Astrocyte (in vitro differentiated cells and primary cell): Measurements from ENCODE around the gene MACC1. TPM values are rescaled to one million over a fixed set of nuclear protein-coding genes. Genes with fewer than 3 reads are reported as not detected.

Experiments
- DNase-seq: peaks from one replicate; pipeline ENCODE4 v3.0.0-alpha.2; 2010; ENCODE audit warnings: low read depth
- FAIRE-seq: peaks from 2 replicates; lab custom pipeline; 2011; peaks lifted over from hg19 to GRCh38; lab: Jason Lieb, UNC
- H2AFZ ChIP-seq: 2 replicates; pipeline ENCODE4 v1.6.0; 2012; ENCODE audit warnings: low read depth, low read length, inconsistent platforms
- H3K27ac ChIP-seq: 2 replicates; pipeline ENCODE4 v1.5.1; 2011; ENCODE audit warnings: low read depth, low read length, inconsistent platforms
- H3K27me3 ChIP-seq: 2 replicates; pipeline ENCODE4 v1.6.0; 2011; ENCODE audit warnings: low read length, inconsistent platforms; ENCODE audit not compliant: insufficient read depth
- H3K36me3 ChIP-seq: 2 replicates; pipeline ENCODE4 v1.5.1; 2011; ENCODE audit warnings: low read length, inconsistent platforms; ENCODE audit not compliant: insufficient read depth
- H3K4me1 ChIP-seq: 2 replicates; pipeline ENCODE4 v1.5.1; 2011; ENCODE audit warnings: low read length, inconsistent platforms; ENCODE audit not compliant: insufficient read depth
- H3K4me2 ChIP-seq: 2 replicates; pipeline ENCODE4 v1.6.0; 2012; ENCODE audit warnings: low read length, inconsistent platforms
- H3K4me3 ChIP-seq: 2 replicates; pipeline ENCODE4 v1.5.1; 2011; ENCODE audit warnings: low read depth, mild to moderate bottlenecking, low read length, inconsistent platforms; ENCODE audit not compliant: insufficient read depth
- H3K79me2 ChIP-seq: 2 replicates; pipeline ENCODE4 v1.6.0; 2012; ENCODE audit warnings: mild to moderate bottlenecking, low read length, inconsistent platforms; ENCODE audit not compliant: insufficient read depth
- H3K9ac ChIP-seq: 2 replicates; pipeline ENCODE4 v1.6.0; 2012; ENCODE audit warnings: mild to moderate bottlenecking, low read length, inconsistent platforms
- H3K9me3 ChIP-seq: 2 replicates; pipeline ENCODE4 v1.5.1; 2012; ENCODE audit warnings: low read depth, mild to moderate bottlenecking, low read length, inconsistent platforms; ENCODE audit not compliant: insufficient read depth
- H4K20me1 ChIP-seq: 2 replicates; pipeline ENCODE4 v1.6.0; 2012; ENCODE audit warnings: low read length, inconsistent platforms; ENCODE audit not compliant: insufficient read depth
- H3K27ac Mint-ChIP-seq: one replicate; pipeline ENCODE4 v1.8.0; 2021; ENCODE audit warnings: mild to moderate bottlenecking, mixed read lengths; ENCODE audit not compliant: unreplicated experiment
- H3K27me3 Mint-ChIP-seq: one replicate; pipeline ENCODE4 v1.8.0; 2021; ENCODE audit warnings: low read depth, mixed read lengths; ENCODE audit not compliant: unreplicated experiment
- H3K36me3 Mint-ChIP-seq: one replicate; pipeline ENCODE4 v1.8.0; 2021; ENCODE audit warnings: low read depth, mixed read lengths; ENCODE audit not compliant: unreplicated experiment
- H3K4me1 Mint-ChIP-seq: one replicate; pipeline ENCODE4 v1.8.0; 2021; ENCODE audit warnings: low read depth, mixed read lengths; ENCODE audit not compliant: unreplicated experiment
- H3K4me3 Mint-ChIP-seq: one replicate; pipeline ENCODE4 v1.8.0; 2021; ENCODE audit warnings: mild to moderate bottlenecking, moderate library complexity, mixed read lengths; ENCODE audit not compliant: unreplicated experiment
- H3K9me3 Mint-ChIP-seq: one replicate; pipeline ENCODE4 v1.8.0; 2021; ENCODE audit warnings: mild to moderate bottlenecking, mixed read lengths; ENCODE audit not compliant: unreplicated experiment
- CTCF ChIP-seq: IDR thresholded peaks from 2 replicates; pipeline ENCODE4 v1.5.1; 2011; ENCODE audit warnings: low read depth, mild to moderate bottlenecking, inconsistent platforms, low read length, moderate library complexity; ENCODE audit not compliant: insufficient read depth
- EZH2 ChIP-seq: IDR thresholded peaks from 2 replicates; pipeline ENCODE4 v1.6.1; 2012; ENCODE audit warnings: mild to moderate bottlenecking, low read length, inconsistent platforms; ENCODE audit not compliant: insufficient read depth
- total RNA-seq: library from RNA; stranded (reverse); gene quantifications from 2 replicates; pipeline ENCODE4 v1.2.1, GENCODE V29; 2021

Gene MACC1
- total RNA-seq, 1 donor from 2014 or later, result 2.0 TPM

GRCh38 chr7:20113427-20114027 is 103.7 kb downstream of the MACC1 start:
- H3K27ac ChIP-seq, result no peak overlapping the region
- H3K9ac ChIP-seq, result no peak overlapping the region
- no peak overlapping the region for H2AFZ ChIP-seq
- no peaks in the 10 kb centered on the region for H3K79me2 ChIP-seq
- TF ChIP-seq CTCF (no peak), EZH2 (no peak)
- peaks cover 2% of the 10 kb centered on the region for H3K27me3 Mint-ChIP-seq
- no peak overlapping the region for H3K27ac Mint-ChIP-seq
- H3K4me1 ChIP-seq, result no peaks in the 10 kb centered on the region
- no peak for DNase-seq
- H3K9me3 ChIP-seq, result no peaks in the 10 kb centered on the region
- H3K27me3 ChIP-seq, result no peaks in the 10 kb centered on the region
- no peak overlapping the region for H3K4me2 ChIP-seq
- H3K4me3 Mint-ChIP-seq, result no peak overlapping the region
- no peaks in the 10 kb centered on the region for H4K20me1 ChIP-seq
- FAIRE-seq, result no peak
- H3K4me3 ChIP-seq, result no peak overlapping the region
- H3K9me3 Mint-ChIP-seq, result no peaks in the 10 kb centered on the region
- no peaks in the 10 kb centered on the region for H3K36me3 ChIP-seq
- no peaks in the 10 kb centered on the region for H3K4me1 Mint-ChIP-seq
- no peaks in the 10 kb centered on the region for H3K36me3 Mint-ChIP-seq

GRCh38 chr7:20112696-20113095 is 104.5 kb downstream of the MACC1 start:
- Histone ChIP-seq H3K9me3 (no peaks in the 10 kb centered on the region), H3K9ac (no peak overlapping the region), H4K20me1 (no peaks in the 10 kb centered on the region), H3K4me1 (no peaks in the 10 kb centered on the region), H3K79me2 (no peaks in the 10 kb centered on the region), H3K4me2 (no peak overlapping the region), H3K27ac (no peak overlapping the region), H3K4me3 (no peak overlapping the region), H3K27me3 (no peaks in the 10 kb centered on the region), H3K36me3 (no peaks in the 10 kb centered on the region), H2AFZ (no peak overlapping the region)
- Mint-ChIP-seq H3K9me3 (no peaks in the 10 kb centered on the region), H3K36me3 (no peaks in the 10 kb centered on the region), H3K4me3 (no peak overlapping the region), H3K27ac (no peak overlapping the region), H3K4me1 (no peaks in the 10 kb centered on the region), H3K27me3 (no peaks in the 10 kb centered on the region)
- DNase-seq (no peak), FAIRE-seq (no peak)
- TF ChIP-seq CTCF (no peak), EZH2 (no peak)

GRCh38 chr7:20111821-20112542 is 105.2 kb downstream of the MACC1 start:
- no peak overlapping the region for H3K4me3 ChIP-seq
- H3K9me3 ChIP-seq, result no peaks in the 10 kb centered on the region
- H3K4me2 ChIP-seq, result no peak overlapping the region
- Mint-ChIP-seq H3K4me3 (no peak overlapping the region), H3K4me1 (no peaks in the 10 kb centered on the region), H3K36me3 (no peaks in the 10 kb centered on the region), H3K27me3 (no peaks in the 10 kb centered on the region), H3K9me3 (no peaks in the 10 kb centered on the region), H3K27ac (no peak overlapping the region)
- DNase-seq (no peak), FAIRE-seq (no peak)
- no peak overlapping the region for H2AFZ ChIP-seq
- H3K27me3 ChIP-seq, result no peaks in the 10 kb centered on the region
- H3K9ac ChIP-seq, result no peak overlapping the region
- no peak overlapping the region for H3K27ac ChIP-seq
- TF ChIP-seq CTCF (no peak), EZH2 (no peak)
- H3K4me1 ChIP-seq, result no peaks in the 10 kb centered on the region
- H4K20me1 ChIP-seq, result no peaks in the 10 kb centered on the region
- H3K79me2 ChIP-seq, result no peaks in the 10 kb centered on the region
- H3K36me3 ChIP-seq, result no peaks in the 10 kb centered on the region
